ENCODE results near the gene PTH1R.

Gene PTH1R

GRCh38 chr3:46918634-46919033 lies 41.1 kb downstream of the PTH1R start:
- Histone ChIP-seq H3K27me3 (ENCODE audit: control insufficient read depth in 5 of 5, insufficient read depth in 4 of 5, low read length in 5 of 5) (no peaks in the 10 kb centered on the region), H3K36me3 (ENCODE audit: control insufficient read depth in 5 of 5, insufficient read depth in 5 of 5, low read length in 5 of 5) (peaks cover 12 to 69% (median 60%) of the 10 kb centered on the region in 5 donors), H3K4me3 (ENCODE audit: low read depth in 1 of 5, low read length in 5 of 5) (no peak overlapping the region), H3K9ac (ENCODE audit: low read length in 5 of 5) (no peak overlapping the region), H3K4me1 (ENCODE audit: control insufficient read depth in 5 of 5, insufficient read depth in 5 of 5, low read length in 5 of 5) (peaks cover 0 to 6% (median 3%) of the 10 kb centered on the region in 5 donors), H3K27ac (ENCODE audit: low read depth, low read length) (no peak overlapping the region), H3K9me3 (ENCODE audit: control insufficient read depth in 5 of 5, low read length in 5 of 5) (peaks cover 0 to 4% (median 0%) of the 10 kb centered on the region in 5 donors)

- no peak overlapping the region for H3K9ac ChIP-seq (ENCODE audit: low read length in 5 of 5)
Measured at GRCh38 chr3:46921041-46921440, 43.5 kb downstream of the PTH1R start.

GRCh38 chr3:46921871-46922271 lies 44.4 kb downstream of the PTH1R start:
- H3K27me3 ChIP-seq (ENCODE audit: control insufficient read depth in 5 of 5, insufficient read depth in 4 of 5, low read length in 5 of 5), result no peaks in the 10 kb centered on the region
- H3K4me1 ChIP-seq (ENCODE audit: control insufficient read depth in 5 of 5, insufficient read depth in 5 of 5, low read length in 5 of 5), result peaks cover 10 to 21% (median 20%) of the 10 kb centered on the region in 5 donors
- H3K4me3 ChIP-seq (ENCODE audit: low read depth in 1 of 5, low read length in 5 of 5), result no peak overlapping the region
- H3K36me3 ChIP-seq (ENCODE audit: control insufficient read depth in 5 of 5, insufficient read depth in 5 of 5, low read length in 5 of 5), result peaks cover 11 to 92% (median 78%) of the 10 kb centered on the region in 5 donors
- H3K9me3 ChIP-seq (ENCODE audit: control insufficient read depth in 5 of 5, low read length in 5 of 5), result peaks cover 0 to 4% (median 0%) of the 10 kb centered on the region in 5 donors
- H3K9ac ChIP-seq (ENCODE audit: low read length in 5 of 5), result no peak overlapping the region
- no peak overlapping the region for H3K27ac ChIP-seq (ENCODE audit: low read depth, low read length)

More at GRCh38 chr3:46921041-46921440, 43.5 kb downstream of the PTH1R start:
- Histone ChIP-seq H3K36me3 (ENCODE audit: control insufficient read depth in 5 of 5, insufficient read depth in 5 of 5, low read length in 5 of 5) (peaks cover 12 to 89% (median 78%) of the 10 kb centered on the region in 5 donors), H3K4me1 (ENCODE audit: control insufficient read depth in 5 of 5, insufficient read depth in 5 of 5, low read length in 5 of 5) (peaks cover 6 to 13% (median 12%) of the 10 kb centered on the region in 5 donors), H3K9me3 (ENCODE audit: control insufficient read depth in 5 of 5, low read length in 5 of 5) (peaks cover 0 to 4% (median 0%) of the 10 kb centered on the region in 5 donors), H3K27ac (ENCODE audit: low read depth, low read length) (no peak overlapping the region), H3K4me3 (ENCODE audit: low read depth in 1 of 5, low read length in 5 of 5) (no peak overlapping the region), H3K27me3 (ENCODE audit: control insufficient read depth in 5 of 5, insufficient read depth in 4 of 5, low read length in 5 of 5) (no peaks in the 10 kb centered on the region)

- Histone ChIP-seq H3K27ac (ENCODE audit: low read depth, low read length) (no peak overlapping the region), H3K4me3 (ENCODE audit: low read depth in 1 of 5, low read length in 5 of 5) (no peak overlapping the region), H3K4me1 (ENCODE audit: control insufficient read depth in 5 of 5, insufficient read depth in 5 of 5, low read length in 5 of 5) (peaks cover 13 to 27% (median 25%) of the 10 kb centered on the region in 5 donors), H3K9ac (ENCODE audit: low read length in 5 of 5) (no peak overlapping the region), H3K27me3 (ENCODE audit: control insufficient read depth in 5 of 5, insufficient read depth in 4 of 5, low read length in 5 of 5) (no peaks in the 10 kb centered on the region), H3K9me3 (ENCODE audit: control insufficient read depth in 5 of 5, low read length in 5 of 5) (no peaks in the 10 kb centered on the region), H3K36me3 (ENCODE audit: control insufficient read depth in 5 of 5, insufficient read depth in 5 of 5, low read length in 5 of 5) (peaks cover 9 to 86% (median 75%) of the 10 kb centered on the region in 5 donors)
Measured at GRCh38 chr3:46922426-46922825, 44.9 kb downstream of the PTH1R start.

GRCh38 chr3:46922871-46923558 lies 45.5 kb downstream of the PTH1R start:
- Histone ChIP-seq H3K4me3 (ENCODE audit: low read depth in 1 of 5, low read length in 5 of 5) (no peak overlapping the region), H3K4me1 (ENCODE audit: control insufficient read depth in 5 of 5, insufficient read depth in 5 of 5, low read length in 5 of 5) (peaks cover 13 to 33% (median 31%) of the 10 kb centered on the region in 5 donors), H3K9me3 (ENCODE audit: control insufficient read depth in 5 of 5, low read length in 5 of 5) (no peaks in the 10 kb centered on the region), H3K36me3 (ENCODE audit: control insufficient read depth in 5 of 5, insufficient read depth in 5 of 5, low read length in 5 of 5) (peaks cover 9 to 80% (median 71%) of the 10 kb centered on the region in 5 donors), H3K27ac (ENCODE audit: low read depth, low read length) (no peak overlapping the region), H3K9ac (ENCODE audit: low read length in 5 of 5) (no peak overlapping the region), H3K27me3 (ENCODE audit: control insufficient read depth in 5 of 5, insufficient read depth in 4 of 5, low read length in 5 of 5) (no peaks in the 10 kb centered on the region)

- Histone ChIP-seq H3K4me1 (ENCODE audit: control insufficient read depth in 5 of 5, insufficient read depth in 5 of 5, low read length in 5 of 5) (peaks cover 14 to 38% (median 34%) of the 10 kb centered on the region in 5 donors), H3K9ac (ENCODE audit: low read length in 5 of 5) (no peak overlapping the region), H3K27ac (ENCODE audit: low read depth, low read length) (no peak overlapping the region)
Measured at GRCh38 chr3:46923559-46924350, 46.2 kb downstream of the PTH1R start.

GRCh38 chr3:46924921-46925584 lies 47.5 kb downstream of the PTH1R start:
- peaks cover 2 to 60% (median 58%) of the 10 kb centered on the region in 5 donors for H3K36me3 ChIP-seq (ENCODE audit: control insufficient read depth in 5 of 5, insufficient read depth in 5 of 5, low read length in 5 of 5)
- H3K9ac ChIP-seq (ENCODE audit: low read length in 5 of 5), result no peak overlapping the region
- H3K4me3 ChIP-seq (ENCODE audit: low read depth in 1 of 5, low read length in 5 of 5), result no peak overlapping the region
- peaks cover 19 to 51% (median 47%) of the 10 kb centered on the region in 5 donors for H3K4me1 ChIP-seq (ENCODE audit: control insufficient read depth in 5 of 5, insufficient read depth in 5 of 5, low read length in 5 of 5)
- H3K9me3 ChIP-seq (ENCODE audit: control insufficient read depth in 5 of 5, low read length in 5 of 5), result no peaks in the 10 kb centered on the region
- no peaks in the 10 kb centered on the region for H3K27me3 ChIP-seq (ENCODE audit: control insufficient read depth in 5 of 5, insufficient read depth in 4 of 5, low read length in 5 of 5)
- H3K27ac ChIP-seq (ENCODE audit: low read depth, low read length), result no peak overlapping the region

More at GRCh38 chr3:46923559-46924350, 46.2 kb downstream of the PTH1R start:
- H3K36me3 ChIP-seq (ENCODE audit: control insufficient read depth in 5 of 5, insufficient read depth in 5 of 5, low read length in 5 of 5), result peaks cover 6 to 73% (median 65%) of the 10 kb centered on the region in 5 donors
- no peak overlapping the region for H3K4me3 ChIP-seq (ENCODE audit: low read depth in 1 of 5, low read length in 5 of 5)
- H3K27me3 ChIP-seq (ENCODE audit: control insufficient read depth in 5 of 5, insufficient read depth in 4 of 5, low read length in 5 of 5), result no peaks in the 10 kb centered on the region
- no peaks in the 10 kb centered on the region for H3K9me3 ChIP-seq (ENCODE audit: control insufficient read depth in 5 of 5, low read length in 5 of 5)

GRCh38 chr3:46925585-46925934 lies 48.0 kb downstream of the PTH1R start:
- Histone ChIP-seq H3K4me3 (ENCODE audit: low read depth in 1 of 5, low read length in 5 of 5) (no peak overlapping the region), H3K9ac (ENCODE audit: low read length in 5 of 5) (no peak overlapping the region), H3K36me3 (ENCODE audit: control insufficient read depth in 5 of 5, insufficient read depth in 5 of 5, low read length in 5 of 5) (peaks cover 0 to 55% (median 53%) of the 10 kb centered on the region in 5 donors), H3K27me3 (ENCODE audit: control insufficient read depth in 5 of 5, insufficient read depth in 4 of 5, low read length in 5 of 5) (no peaks in the 10 kb centered on the region), H3K4me1 (ENCODE audit: control insufficient read depth in 5 of 5, insufficient read depth in 5 of 5, low read length in 5 of 5) (peaks cover 22 to 56% (median 52%) of the 10 kb centered on the region in 5 donors), H3K9me3 (ENCODE audit: control insufficient read depth in 5 of 5, low read length in 5 of 5) (no peaks in the 10 kb centered on the region), H3K27ac (ENCODE audit: low read depth, low read length) (no peak overlapping the region)

- Histone ChIP-seq H3K9ac (ENCODE audit: low read length in 5 of 5) (peak overlapping the region in 1 of 5 donors; percentile 16), H3K27me3 (ENCODE audit: control insufficient read depth in 5 of 5, insufficient read depth in 4 of 5, low read length in 5 of 5) (no peaks in the 10 kb centered on the region), H3K36me3 (ENCODE audit: control insufficient read depth in 5 of 5, insufficient read depth in 5 of 5, low read length in 5 of 5) (peaks cover 0 to 51% (median 48%) of the 10 kb centered on the region in 5 donors), H3K4me3 (ENCODE audit: low read depth in 1 of 5, low read length in 5 of 5) (peak overlapping the region in 1 of 5 donors; percentile 0), H3K9me3 (ENCODE audit: control insufficient read depth in 5 of 5, low read length in 5 of 5) (no peaks in the 10 kb centered on the region), H3K27ac (ENCODE audit: low read depth, low read length) (peak overlapping the region; percentile 30), H3K4me1 (ENCODE audit: control insufficient read depth in 5 of 5, insufficient read depth in 5 of 5, low read length in 5 of 5) (peaks cover 26 to 61% (median 57%) of the 10 kb centered on the region in 5 donors)
Measured at GRCh38 chr3:46926039-46926438, 48.5 kb downstream of the PTH1R start.
